Measurements from ENCODE around the gene UNC13B. TPM values are rescaled to one million over a fixed set of nuclear protein-coding genes. Genes with fewer than 3 reads are reported as not detected.

Gene UNC13B
- total RNA-seq, 1 experiment from 2014 or later, result 17.6 TPM

GRCh38 chr9:35341021-35341420 lies 179.2 kb downstream of the UNC13B start:
- H2AFZ ChIP-seq (ENCODE audit: low read depth, low read length, poor library complexity, severe bottlenecking), result no peak overlapping the region
- TF ChIP-seq FOSL1 (IDR thresholded peaks at IDR 0.05; ENCODE audit: low read depth) (no peak), CBX3 (IDR thresholded peaks at IDR 0.05; ENCODE audit: low read depth) (no peak), CEBPB (IDR thresholded peaks at IDR 0.05; ENCODE audit: low read depth) (no peak), EZH2phosphoT487 (IDR thresholded peaks at IDR 0.05; ENCODE audit: borderline replicate concordance) (no peak), ZNF274 (IDR thresholded peaks at IDR 0.05; ENCODE audit: low read depth, low read length) (no peak), MAX (IDR thresholded peaks at IDR 0.05) (no peak), ATF3 (IDR thresholded peaks at IDR 0.05) (no peak), POLR2A (IDR thresholded peaks at IDR 0.05; ENCODE audit: borderline replicate concordance, extremely low read depth, insufficient read depth, insufficient read length) (no peak), ZFX (IDR thresholded peaks at IDR 0.05) (no peak), EGR1 (IDR thresholded peaks at IDR 0.05; ENCODE audit: low read depth) (no peak)
- no peaks in the 10 kb centered on the region for H4K20me1 ChIP-seq (ENCODE audit: insufficient read depth)
- ATAC-seq, result no peak
- no peaks in the 10 kb centered on the region for H3K36me3 ChIP-seq (ENCODE audit: control insufficient read depth in 1 of 2, insufficient read depth in 2 of 2, low read length in 2 of 2)
- RAD21 ChIA-PET (ENCODE audit: low non-redundant PET in 1 of 2, low total read pairs in 2 of 2, uncharacterized antibody in 2 of 2, unreplicated experiment in 2 of 2), result no interaction called here
- H3K4me1 ChIP-seq (ENCODE audit: control insufficient read depth in 1 of 2, insufficient read depth in 2 of 2, low read length in 2 of 2), result no peaks in the 10 kb centered on the region
- DNase-seq (ENCODE audit: low read depth, low spot score), result no peak
- CTCF ChIA-PET, result no interaction called here
- no peak overlapping the region for H3K9ac ChIP-seq (ENCODE audit: low read length)
- no peak overlapping the region for H3K4me3 ChIP-seq (replicated peaks in 1 of 2; ENCODE audit: low read depth in 1 of 2, low read length in 2 of 2)
- no TSS peak for BruUV-seq (replicated peaks)
- POLR2A ChIA-PET, result no interaction called here
- H3K9me3 ChIP-seq (ENCODE audit: control insufficient read depth in 1 of 2, insufficient read depth in 1 of 2, low read depth in 1 of 2, low read length in 2 of 2), result no peaks in the 10 kb centered on the region
- H3K9me2 ChIP-seq (ENCODE audit: insufficient read depth), result no peaks in the 10 kb centered on the region
- intact Hi-C loops (cut with micrococcal nuclease), result no loop called here
- no peak overlapping the region for H3K4me2 ChIP-seq (ENCODE audit: low read length)
- H3K27ac ChIP-seq (ENCODE audit: low read depth, low read length), result no peak overlapping the region
- no peaks in the 10 kb centered on the region for H3K27me3 ChIP-seq (ENCODE audit: insufficient read depth, low read length)
- H3K79me2 ChIP-seq (ENCODE audit: insufficient read depth, low read length), result no peaks in the 10 kb centered on the region

- Histone ChIP-seq H3K27ac (ENCODE audit: low read depth, low read length) (no peak overlapping the region), H3K9me3 (ENCODE audit: control insufficient read depth in 1 of 2, insufficient read depth in 1 of 2, low read depth in 1 of 2, low read length in 2 of 2) (no peaks in the 10 kb centered on the region), H2AFZ (ENCODE audit: low read depth, low read length, poor library complexity, severe bottlenecking) (no peak overlapping the region), H3K36me3 (ENCODE audit: control insufficient read depth in 1 of 2, insufficient read depth in 2 of 2, low read length in 2 of 2) (no peaks in the 10 kb centered on the region), H4K20me1 (ENCODE audit: insufficient read depth) (no peaks in the 10 kb centered on the region), H3K79me2 (ENCODE audit: insufficient read depth, low read length) (no peaks in the 10 kb centered on the region), H3K4me2 (ENCODE audit: low read length) (no peak overlapping the region), H3K27me3 (ENCODE audit: insufficient read depth, low read length) (no peaks in the 10 kb centered on the region), H3K9ac (ENCODE audit: low read length) (no peak overlapping the region), H3K9me2 (ENCODE audit: insufficient read depth) (no peaks in the 10 kb centered on the region), H3K4me1 (ENCODE audit: control insufficient read depth in 1 of 2, insufficient read depth in 2 of 2, low read length in 2 of 2) (no peaks in the 10 kb centered on the region), H3K4me3 (replicated peaks in 1 of 2; ENCODE audit: low read depth in 1 of 2, low read length in 2 of 2) (no peak overlapping the region)
- no peak for ATAC-seq
- RAD21 ChIA-PET (ENCODE audit: low non-redundant PET in 1 of 2, low total read pairs in 2 of 2, uncharacterized antibody in 2 of 2, unreplicated experiment in 2 of 2), result no interaction called here
- intact Hi-C loops (cut with micrococcal nuclease), result no loop called here
- BruUV-seq (replicated peaks), result no TSS peak
- CTCF ChIA-PET, result no interaction called here
- POLR2A ChIA-PET, result no interaction called here
- DNase-seq (ENCODE audit: low read depth, low spot score), result no peak
- TF ChIP-seq JUND (IDR thresholded peaks at IDR 0.05) (no peak), CTCF (IDR thresholded peaks at IDR 0.05 in 2 of 3, conservative IDR thresholded peaks at IDR 0.05 in 1 of 3; ENCODE audit: borderline replicate concordance in 1 of 3, insufficient read depth in 1 of 3, low read depth in 2 of 3, low read length in 2 of 3) (no peak), EZH2phosphoT487 (IDR thresholded peaks at IDR 0.05; ENCODE audit: borderline replicate concordance) (no peak), CBX3 (IDR thresholded peaks at IDR 0.05; ENCODE audit: low read depth) (no peak), ELF1 (IDR thresholded peaks at IDR 0.05; ENCODE audit: borderline replicate concordance, low read depth) (no peak), ATF3 (IDR thresholded peaks at IDR 0.05) (no peak), SP1 (IDR thresholded peaks at IDR 0.05; ENCODE audit: low read depth) (no peak), YY1 (IDR thresholded peaks at IDR 0.05; ENCODE audit: extremely low read depth, insufficient replicate concordance, low read depth, low read length) (no peak), ZBTB33 (IDR thresholded peaks at IDR 0.05; ENCODE audit: extremely low read depth, insufficient replicate concordance, low read length) (no peak)
These were observed 179.8 kb downstream of the UNC13B start for GRCh38 chr9:35341585-35341984.
